Measurements from ENCODE around the gene ARHGAP26. TPM values are rescaled to one million over a fixed set of nuclear protein-coding genes. Genes with fewer than 3 reads are reported as not detected.

ARHGAP26 gene
- total RNA-seq, 4 donors from 2014 or later, result 11.1 to 36.1 (median 21.8) TPM

GRCh38 chr5:143236682-143237081 is 466.5 kb downstream of the ARHGAP26 start:
- H3K4me1 ChIP-seq, result peaks cover 17% of the 10 kb centered on the region
- H3K27me3 ChIP-seq, result no peaks in the 10 kb centered on the region
- no peak overlapping the region for H3K27ac ChIP-seq
- WGBS, result 81% methylated on average over 2 of the region's 2 CpGs
- H3K9me3 ChIP-seq, result no peaks in the 10 kb centered on the region
- TF ChIP-seq CTCF (IDR thresholded peaks at IDR 0.05) (no peak), POLR2AphosphoS5 (IDR thresholded peaks at IDR 0.05) (no peak), POLR2A (IDR thresholded peaks at IDR 0.05) (no peak), EP300 (IDR thresholded peaks at IDR 0.05) (no peak)
- no peak overlapping the region for H3K4me3 ChIP-seq
- DNase-seq (ENCODE audit: low spot score in 2 of 2), result no peak
- H3K36me3 ChIP-seq, result no peaks in the 10 kb centered on the region

- H3K27me3 ChIP-seq, result no peaks in the 10 kb centered on the region
- no peak for DNase-seq (ENCODE audit: low spot score in 2 of 2)
- peaks cover 17% of the 10 kb centered on the region for H3K4me1 ChIP-seq
- TF ChIP-seq POLR2A (IDR thresholded peaks at IDR 0.05) (no peak), EP300 (IDR thresholded peaks at IDR 0.05) (no peak), POLR2AphosphoS5 (IDR thresholded peaks at IDR 0.05) (no peak)
- no peak overlapping the region for H3K27ac ChIP-seq
- no peaks in the 10 kb centered on the region for H3K9me3 ChIP-seq
- WGBS, result 87% methylated on average over 10 of the region's 10 CpGs
- no peak overlapping the region for H3K4me3 ChIP-seq
- H3K36me3 ChIP-seq, result no peaks in the 10 kb centered on the region
Measured at GRCh38 chr5:143237664-143238063, 467.5 kb downstream of the ARHGAP26 start.

- H3K27ac ChIP-seq, result no peak overlapping the region
- DNase-seq (ENCODE audit: low spot score in 2 of 2), result no peak
- TF ChIP-seq EP300 (IDR thresholded peaks at IDR 0.05), result no peak
- no peak for TF ChIP-seq CTCF (IDR thresholded peaks at IDR 0.05)
- no peak for TF ChIP-seq POLR2A (IDR thresholded peaks at IDR 0.05)
- no peak for TF ChIP-seq POLR2AphosphoS5 (IDR thresholded peaks at IDR 0.05)
- no peaks in the 10 kb centered on the region for H3K9me3 ChIP-seq
- WGBS, result 86% methylated on average over 2 of the region's 2 CpGs
- no peaks in the 10 kb centered on the region for H3K27me3 ChIP-seq
- H3K4me3 ChIP-seq, result no peak overlapping the region
- H3K4me1 ChIP-seq, result peaks cover 24% of the 10 kb centered on the region
- no peaks in the 10 kb centered on the region for H3K36me3 ChIP-seq
Measured at GRCh38 chr5:143238620-143239019, 468.4 kb downstream of the ARHGAP26 start.

GRCh38 chr5:143239882-143240518 is 469.8 kb downstream of the ARHGAP26 start:
- Histone ChIP-seq H3K4me1 (peaks cover 12% of the 10 kb centered on the region), H3K27ac (no peak overlapping the region), H3K27me3 (no peaks in the 10 kb centered on the region), H3K36me3 (no peaks in the 10 kb centered on the region), H3K9me3 (no peaks in the 10 kb centered on the region), H3K4me3 (no peak overlapping the region)
- TF ChIP-seq CTCF (IDR thresholded peaks at IDR 0.05) (no peak), EP300 (IDR thresholded peaks at IDR 0.05) (no peak)
- WGBS, result 86% methylated on average over 5 of the region's 5 CpGs
- DNase-seq (ENCODE audit: low spot score in 2 of 2), result no peak

GRCh38 chr5:143241892-143242291 is 471.7 kb downstream of the ARHGAP26 start:
- Histone ChIP-seq H3K27me3 (no peaks in the 10 kb centered on the region), H3K36me3 (no peaks in the 10 kb centered on the region), H3K27ac (no peak overlapping the region), H3K4me1 (peaks cover 8% of the 10 kb centered on the region), H3K4me3 (no peak overlapping the region), H3K9me3 (no peaks in the 10 kb centered on the region)
- DNase-seq (ENCODE audit: low spot score in 2 of 2), result no peak
- TF ChIP-seq CTCF (IDR thresholded peaks at IDR 0.05), result no peak
- TF ChIP-seq POLR2AphosphoS5 (IDR thresholded peaks at IDR 0.05), result no peak
- TF ChIP-seq EP300 (IDR thresholded peaks at IDR 0.05), result no peak
- no peak for TF ChIP-seq POLR2A (IDR thresholded peaks at IDR 0.05)
- WGBS, result 19% methylated on average over 1 of the region's 1 CpG

GRCh38 chr5:143243103-143243502 is 472.9 kb downstream of the ARHGAP26 start:
- Histone ChIP-seq H3K27me3 (no peaks in the 10 kb centered on the region), H3K36me3 (no peaks in the 10 kb centered on the region), H3K4me3 (no peak overlapping the region), H3K4me1 (peaks cover 8% of the 10 kb centered on the region), H3K27ac (peak overlapping the region; percentile 31), H3K9me3 (no peaks in the 10 kb centered on the region)
- TF ChIP-seq EP300 (IDR thresholded peaks at IDR 0.05) (no peak), CTCF (IDR thresholded peaks at IDR 0.05) (no peak), POLR2AphosphoS5 (IDR thresholded peaks at IDR 0.05) (no peak), POLR2A (IDR thresholded peaks at IDR 0.05) (no peak)
- no peak for DNase-seq (ENCODE audit: low spot score in 2 of 2)
- WGBS, result 93% methylated on average over 6 of the region's 6 CpGs
